22Rv1 (cell line): ENCODE data around the gene TPCN2.

Experiments
- CTCF ChIP-seq: fragments of 450-650 bp; IDR thresholded peaks from 2 replicates; pipeline ENCODE4 v1.5.1; 2017; ENCODE audit warnings: mild to moderate bottlenecking
- ZFX ChIP-seq: fragments of 450-650 bp; IDR thresholded peaks from 2 replicates; pipeline ENCODE4 v1.6.1; 2017; ENCODE audit warnings: antibody characterized with exemption, borderline replicate concordance

- TF ChIP-seq CTCF (no peak), ZFX (no peak)
These were observed 13.0 kb downstream of the TPCN2 start for GRCh38 chr11:69061713-69062053.
